Stimulated activated CD4-positive, alpha-beta T cell treated with anti-CD3 and anti-CD28 coated beads, Interleukin-4, amount 100 ng/mL, for 48 hours (primary cell): Measurements from ENCODE around the gene SPDYE8.
"Not testable (repeated sequence)": the region's sequence is repeated elsewhere in the genome, so short reads cannot be mapped to it uniquely, and the experiment has no call there.

ENCODE experiments used
- DNase-seq, 2 donors: peaks; one replicate each; pipeline ENCODE4 v3.0.0-alpha.2; 2020; ENCODE audit warnings: low read depth in 2 of 2

Gene SPDYE8, protein sequence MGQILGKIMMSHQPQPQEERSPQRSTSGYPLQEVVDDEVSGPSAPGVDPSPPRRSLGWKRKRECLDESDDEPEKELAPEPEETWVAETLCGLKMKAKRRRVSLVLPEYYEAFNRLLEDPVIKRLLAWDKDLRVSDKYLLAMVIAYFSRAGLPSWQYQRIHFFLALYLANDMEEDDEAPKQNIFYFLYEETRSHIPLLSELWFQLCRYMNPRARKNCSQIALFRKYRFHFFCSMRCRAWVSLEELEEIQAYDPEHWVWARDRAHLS

DNA sequence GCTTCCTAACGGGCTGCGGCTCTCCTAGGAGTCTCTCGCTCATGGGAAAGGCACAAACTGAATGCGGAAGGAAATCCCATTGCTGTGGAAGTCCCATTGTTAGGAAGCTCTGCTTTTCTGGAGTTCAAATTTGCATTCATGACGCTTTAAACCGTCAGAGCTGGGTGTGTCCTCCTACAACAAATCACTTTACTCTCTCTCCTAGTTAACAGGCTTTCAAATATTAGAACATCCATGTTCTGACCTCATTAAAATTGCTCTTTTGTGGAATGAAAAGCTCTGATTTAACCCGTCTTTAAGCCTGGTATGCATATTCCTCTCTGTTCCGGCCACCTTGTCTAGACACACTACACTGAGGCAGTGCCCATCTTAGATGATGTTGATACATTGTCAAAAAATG, at the start of gene SPDYE8:
TSS of gene SPDYE8 (minus strand) at position 101 of the 400 bp plus-strand sequence. CDS start 1,800 bp downstream, outside the sequence.
- DNase-seq, result not testable (repeated sequence)

DNA sequence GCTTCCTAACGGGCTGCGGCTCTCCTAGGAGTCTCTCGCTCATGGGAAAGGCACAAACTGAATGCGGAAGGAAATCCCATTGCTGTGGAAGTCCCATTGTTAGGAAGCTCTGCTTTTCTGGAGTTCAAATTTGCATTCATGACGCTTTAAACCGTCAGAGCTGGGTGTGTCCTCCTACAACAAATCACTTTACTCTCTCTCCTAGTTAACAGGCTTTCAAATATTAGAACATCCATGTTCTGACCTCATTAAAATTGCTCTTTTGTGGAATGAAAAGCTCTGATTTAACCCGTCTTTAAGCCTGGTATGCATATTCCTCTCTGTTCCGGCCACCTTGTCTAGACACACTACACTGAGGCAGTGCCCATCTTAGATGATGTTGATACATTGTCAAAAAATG, 28.2 kb upstream of the SPDYE8 start, which contains the start of gene SPDYE11:
TSS of gene SPDYE11 (minus strand) at position 101 of the 400 bp plus-strand sequence. CDS start 1,800 bp downstream, outside the sequence.
- DNase-seq, result not testable (repeated sequence)

DNA sequence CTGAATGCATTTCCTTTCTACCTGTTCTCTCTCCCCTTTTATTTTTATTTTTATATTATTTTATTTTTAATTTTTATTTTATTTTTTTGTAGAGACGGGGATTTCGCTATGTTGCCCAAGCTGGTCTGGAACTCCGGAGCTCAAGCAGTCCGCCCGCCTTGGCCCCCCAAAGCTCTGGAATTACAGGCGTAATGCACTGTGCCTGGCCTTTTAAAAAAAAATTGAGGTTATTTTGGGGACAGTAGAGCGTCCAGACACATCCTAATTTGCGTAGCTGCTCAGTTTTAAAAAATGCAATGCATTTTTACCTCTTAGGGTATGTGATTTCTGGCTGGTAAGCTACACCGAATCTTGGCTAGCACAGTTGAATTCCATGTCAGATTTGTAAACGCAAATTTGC, 23.1 kb downstream of the SPDYE8 start:
- DNase-seq, result not testable (repeated sequence)

DNA sequence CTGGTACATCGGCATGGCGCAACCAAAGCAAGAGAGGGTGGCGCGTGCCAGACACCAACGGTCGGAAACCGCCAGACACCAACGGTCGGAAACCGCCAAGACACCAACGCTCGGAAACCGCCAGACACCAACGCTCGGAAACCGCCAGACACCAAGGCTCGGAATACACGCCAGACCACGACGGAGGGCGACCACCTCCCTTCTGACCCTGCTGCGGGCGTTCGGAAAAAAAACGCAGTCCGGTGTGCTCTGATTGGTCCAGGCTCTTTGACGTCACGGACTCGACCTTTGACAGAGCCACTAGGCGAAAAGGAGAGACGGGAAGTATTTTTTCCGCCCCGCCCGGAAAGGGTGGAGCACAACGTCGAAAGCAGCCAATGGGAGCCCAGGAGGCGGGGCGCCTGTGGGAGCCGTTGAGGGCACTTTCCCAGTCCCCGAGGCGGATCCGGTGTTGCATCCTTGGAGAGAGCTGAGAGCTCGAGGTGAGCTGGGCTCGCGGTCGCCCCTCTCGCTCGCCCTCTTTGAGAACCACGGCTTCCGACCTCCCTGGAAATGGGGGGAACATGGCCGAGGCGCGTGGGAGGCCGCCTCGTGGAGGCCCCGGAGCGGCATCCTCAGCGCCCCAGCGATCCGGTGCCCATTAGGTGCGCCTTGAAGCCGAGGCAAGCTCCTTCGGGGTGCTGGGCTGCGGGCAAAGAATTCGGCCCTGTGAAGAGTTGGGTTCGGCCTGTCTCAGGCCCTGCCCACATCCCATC, 23.7 kb downstream of the SPDYE8 start:
- peak; percentile 77 to 85 for DNase-seq

DNA sequence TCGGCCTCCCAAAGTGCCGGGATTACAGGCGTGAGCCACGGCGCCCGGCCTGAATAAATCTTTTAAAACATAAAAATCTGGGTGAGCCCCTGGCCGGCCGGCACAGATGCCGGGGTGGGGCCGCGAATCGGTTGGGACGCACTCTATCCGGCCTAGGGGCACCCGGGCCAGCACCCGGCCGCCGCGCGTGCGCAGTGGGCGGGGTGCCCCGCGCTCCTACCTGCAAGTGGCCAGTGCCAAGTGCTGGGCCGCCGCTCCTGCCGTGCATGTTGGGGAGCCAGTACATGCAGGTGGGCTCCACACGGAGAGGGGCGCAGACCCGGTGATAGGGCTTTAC, 24.2 kb downstream of the SPDYE8 start:
- peak; percentile 51 to 68 for DNase-seq

DNA sequence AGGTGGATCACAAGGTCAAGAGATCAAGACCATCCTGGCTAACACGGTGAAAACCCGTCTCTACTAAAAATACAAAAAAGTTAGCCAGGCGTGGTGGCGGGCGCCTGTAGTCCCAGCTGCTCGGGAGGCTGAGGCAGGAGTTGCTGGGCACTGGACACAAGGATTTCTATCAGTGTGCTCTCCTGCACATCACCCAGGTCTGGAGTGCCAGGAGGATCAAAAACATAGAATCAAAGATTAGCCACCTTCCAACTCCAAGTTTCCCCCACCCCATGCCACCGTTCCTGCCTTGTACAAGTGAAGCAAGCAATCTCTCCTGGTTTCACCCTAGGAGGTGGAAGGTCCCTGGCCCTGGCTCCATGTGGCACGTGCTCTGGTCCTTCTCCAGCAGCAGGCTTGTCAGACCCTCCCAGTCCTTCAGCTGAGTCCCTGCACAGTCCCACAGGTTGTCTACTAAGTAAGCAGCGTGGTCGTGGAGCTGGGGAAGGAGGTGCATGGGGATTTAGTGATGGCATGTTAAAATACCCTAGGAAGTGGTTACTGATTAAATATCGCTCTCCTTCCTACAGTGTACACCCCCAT, 31.6 kb downstream of the SPDYE8 start:
- not testable (repeated sequence) for DNase-seq

DNA sequence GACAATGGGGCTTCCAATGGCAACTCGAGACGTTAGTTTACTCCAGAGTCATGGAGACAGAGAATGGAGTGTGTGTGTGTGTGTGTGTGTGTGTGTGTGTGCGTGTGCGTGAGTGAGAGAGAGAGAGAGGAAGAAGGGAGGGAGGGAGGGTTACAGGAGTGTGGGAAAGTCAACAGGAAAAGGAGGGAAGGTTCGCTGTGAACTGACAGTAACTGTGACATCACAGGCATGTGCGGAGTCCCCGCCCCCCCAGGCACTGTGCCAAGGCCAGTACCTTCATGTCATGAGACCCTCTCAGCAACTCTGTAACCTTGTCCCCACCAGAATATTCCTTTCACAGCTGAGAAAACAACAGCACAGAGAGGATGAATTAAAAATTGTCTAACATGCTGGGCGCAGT, 32.1 kb downstream of the SPDYE8 start:
- DNase-seq, result not testable (repeated sequence)

DNA sequence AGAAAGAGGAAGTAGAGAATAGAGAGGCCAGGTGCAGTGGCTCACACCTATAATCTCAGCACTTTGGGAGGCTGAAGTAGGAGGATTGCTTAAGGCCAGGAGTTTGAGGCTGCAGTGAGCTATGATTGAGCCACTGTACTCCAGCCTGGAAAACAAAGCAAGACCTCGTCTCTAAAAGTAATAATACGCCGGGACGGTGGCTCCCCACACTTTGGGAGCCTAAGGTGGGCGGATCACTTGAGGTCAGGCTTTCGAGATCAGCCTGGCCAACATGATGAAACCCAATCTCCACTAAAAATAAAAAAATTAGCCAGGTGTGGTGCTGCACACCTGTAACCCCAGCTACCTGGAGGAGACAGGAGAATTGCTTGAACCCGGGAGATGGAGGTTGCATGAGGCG, 34.1 kb downstream of the SPDYE8 start:
- not testable (repeated sequence) for DNase-seq

DNA sequence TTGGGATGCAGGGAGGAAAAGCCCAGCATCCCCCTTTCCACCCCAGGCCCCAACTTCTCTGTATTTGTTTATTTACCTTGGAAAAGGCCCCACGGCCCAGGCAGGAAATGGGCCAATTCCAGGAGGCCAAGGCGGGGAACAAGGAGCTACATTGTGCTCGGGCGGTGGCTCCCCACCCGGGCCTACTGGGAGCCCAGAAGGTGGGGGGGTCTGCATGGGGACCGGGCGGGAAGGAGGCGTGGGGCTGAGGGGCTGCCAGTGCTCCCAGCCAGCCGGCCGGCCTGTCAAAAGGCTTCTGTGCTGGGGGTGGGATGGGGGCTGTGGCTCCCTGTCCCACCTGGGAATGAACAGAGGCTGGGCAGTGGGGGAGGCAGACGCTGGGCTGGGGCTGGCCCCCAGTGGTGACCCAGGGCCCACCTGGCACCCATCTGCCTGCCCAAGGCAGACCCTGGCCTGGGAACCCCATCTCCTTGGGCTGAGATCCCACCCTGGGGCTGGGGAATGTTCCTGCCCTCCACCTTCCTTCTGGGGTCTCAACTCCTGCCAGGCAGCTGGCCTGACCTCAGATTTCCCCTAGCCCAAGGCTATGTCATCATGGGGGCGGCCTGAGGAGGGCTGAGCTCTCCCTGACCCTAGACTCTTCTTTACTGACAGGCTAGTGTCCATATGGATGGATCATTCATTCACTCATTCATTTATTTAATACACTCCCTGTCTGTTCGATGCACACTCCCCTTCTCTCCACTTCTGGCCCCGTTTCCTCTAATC, 39.2 kb downstream of the SPDYE8 start:
- DNase-seq, result not testable (repeated sequence)

DNA sequence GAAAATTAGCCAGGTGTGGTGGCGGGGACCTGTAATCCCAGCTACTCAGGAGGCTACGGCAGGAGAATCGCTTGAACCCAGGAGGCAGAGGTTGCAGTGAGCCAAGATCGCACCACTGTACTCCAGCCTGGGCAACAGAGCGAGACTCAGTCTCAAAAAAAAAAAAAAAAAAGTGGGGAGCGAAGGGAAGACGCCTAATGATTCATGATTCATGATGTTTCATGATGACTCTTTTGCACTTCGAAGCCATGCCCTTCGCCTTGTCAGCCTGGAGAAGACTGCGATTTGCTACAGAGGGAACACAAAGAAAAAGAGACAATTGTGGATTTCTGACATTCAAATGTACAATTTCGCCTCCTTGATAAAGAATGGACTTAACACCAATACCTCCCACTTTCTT, 47.5 kb downstream of the SPDYE8 start:
- DNase-seq, result not testable (repeated sequence)

DNA sequence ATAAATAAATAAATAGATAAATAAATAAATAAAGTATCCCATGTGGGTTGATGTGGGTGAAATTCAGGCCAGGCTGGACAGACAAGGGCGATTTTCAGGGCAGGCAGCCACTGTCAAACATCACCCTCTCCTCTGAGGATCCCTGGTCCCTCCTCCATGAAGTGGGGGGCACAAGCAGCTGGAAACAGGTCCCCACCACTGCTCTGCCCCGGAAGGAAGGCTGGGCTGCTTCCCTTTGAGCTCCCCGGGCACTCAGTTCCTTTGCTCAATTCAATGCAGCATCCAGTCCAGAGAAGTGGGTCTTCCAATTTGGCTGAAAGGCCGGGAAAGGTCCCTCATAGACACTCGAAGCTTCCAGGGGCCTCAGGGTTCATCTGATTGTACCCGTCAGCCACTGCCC, 49.2 kb downstream of the SPDYE8 start:
- not testable (repeated sequence) for DNase-seq

DNA sequence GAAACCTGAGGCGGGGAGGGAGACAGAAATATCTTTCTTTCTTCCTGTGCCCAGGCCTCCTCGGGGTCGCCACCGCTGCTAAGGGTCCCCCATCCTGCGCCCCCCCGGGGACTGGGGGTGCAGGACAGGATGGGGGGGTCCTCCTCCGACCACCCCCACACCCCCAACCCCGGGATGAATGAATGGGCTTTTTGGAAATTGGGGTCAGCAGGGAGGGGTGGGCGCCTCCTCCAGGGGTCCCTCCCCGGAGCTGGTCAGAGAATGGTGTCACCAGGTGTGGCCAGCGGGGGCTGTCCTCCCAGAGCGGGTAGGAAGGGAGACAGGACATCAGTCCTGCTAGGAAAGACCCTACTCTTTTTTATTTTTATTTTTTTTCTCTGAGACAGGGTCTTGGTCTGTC, 53.1 kb downstream of the SPDYE8 start:
- not testable (repeated sequence) for DNase-seq

DNA sequence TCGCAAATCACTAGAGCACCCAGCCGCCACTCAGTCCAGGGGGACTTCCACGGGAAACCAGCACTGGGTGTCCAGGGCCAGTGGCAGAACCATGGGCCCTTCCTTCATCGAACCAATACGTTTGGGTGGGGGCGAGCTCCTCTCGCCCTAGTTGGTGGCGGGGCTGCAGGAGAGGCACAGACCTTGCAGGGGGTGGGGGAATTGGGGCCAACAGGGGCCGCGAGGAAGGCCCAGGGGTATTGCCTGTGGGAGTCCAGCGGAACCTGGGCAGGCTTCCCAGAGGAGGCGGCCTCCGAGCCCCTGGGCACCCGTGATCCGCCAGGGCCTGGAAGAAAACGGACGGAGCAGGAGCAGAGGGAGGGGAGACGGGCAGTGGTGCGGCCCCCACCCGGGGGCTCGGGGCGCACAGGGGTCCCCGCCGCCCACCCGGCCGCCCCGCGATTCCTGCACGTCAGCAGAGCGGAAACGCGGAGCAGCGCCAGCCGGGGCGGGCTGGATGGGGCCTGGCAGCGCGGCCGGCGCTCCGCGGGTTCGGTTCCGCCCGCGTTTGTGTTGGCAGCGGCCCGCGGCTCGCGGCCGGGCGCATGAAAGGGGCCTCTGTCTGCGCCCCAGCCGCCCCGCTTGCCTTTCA, 53.8 kb downstream of the SPDYE8 start:
- not testable (repeated sequence) for DNase-seq

DNA sequence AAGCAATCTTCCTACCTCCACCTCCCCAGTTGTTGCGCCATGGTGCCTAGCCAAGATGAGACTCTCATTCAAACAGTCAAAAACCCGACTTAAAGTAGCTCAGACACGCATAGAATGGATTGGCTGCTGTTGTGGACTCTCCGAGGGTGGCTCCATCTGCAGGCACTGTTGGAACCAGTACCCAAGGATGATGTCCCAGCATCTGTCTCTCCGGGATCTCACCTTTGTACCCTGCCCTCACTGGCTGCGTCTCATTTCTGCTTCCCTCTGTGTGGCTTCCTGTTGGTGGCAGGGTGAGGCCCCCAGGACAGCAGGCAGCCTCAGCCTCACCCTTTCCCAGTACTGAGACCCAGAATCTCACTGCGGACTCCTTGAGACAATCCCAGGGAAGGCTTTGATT, 54.8 kb downstream of the SPDYE8 start:
- not testable (repeated sequence) for DNase-seq

DNA sequence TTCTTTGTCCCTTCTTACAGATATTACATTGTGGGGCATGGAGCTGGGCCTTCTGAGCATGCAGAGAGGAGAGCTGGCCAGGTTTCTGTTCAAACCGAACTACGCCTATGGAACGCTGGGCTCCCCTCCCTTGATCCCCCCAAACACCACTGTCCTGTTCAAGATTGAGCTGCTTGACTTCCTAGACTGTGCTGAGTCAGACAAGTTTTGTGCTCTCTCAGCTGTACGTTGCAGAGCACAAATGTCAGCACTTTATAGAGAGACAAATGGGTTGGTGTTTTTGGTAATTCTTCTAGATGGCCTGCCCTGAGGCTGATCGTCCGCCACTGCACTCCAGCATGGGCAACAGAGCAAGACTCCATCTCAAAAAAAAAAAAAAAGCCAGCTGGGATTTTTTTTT, 58.1 kb downstream of the SPDYE8 start:
- not testable (repeated sequence) for DNase-seq
